Measurements from ENCODE around the gene C14orf93. TPM values are rescaled to one million over a fixed set of nuclear protein-coding genes. Genes with fewer than 3 reads are reported as not detected.

Gene C14orf93
- polyA plus RNA-seq, 1 donor from 2014 or later = 4.7 TPM

- Histone ChIP-seq H3K9ac (ENCODE audit: low read length) (no peak overlapping the region), H3F3A (ENCODE audit: insufficient read depth, low read length, poor library complexity, severe bottlenecking) (peaks cover 4% of the 10 kb centered on the region), H3K36me3 (ENCODE audit: insufficient read depth, low read length) (no peaks in the 10 kb centered on the region), H3K27me3 (ENCODE audit: insufficient read depth, low read depth, low read length) (no peaks in the 10 kb centered on the region), H3K27ac (ENCODE audit: low read length) (no peak overlapping the region), H2AFZ (ENCODE audit: low read depth, low read length) (no peak overlapping the region), H3K9me2 (ENCODE audit: insufficient read depth, low read length) (no peaks in the 10 kb centered on the region), H3K4me3 (ENCODE audit: low read length) (no peak overlapping the region), H3K79me2 (replicated peaks; ENCODE audit: insufficient read depth, low read length) (no peaks in the 10 kb centered on the region), H4K20me1 (ENCODE audit: insufficient read depth) (no peaks in the 10 kb centered on the region), H3K9me3 (ENCODE audit: low read length) (no peaks in the 10 kb centered on the region), H3K4me2 (ENCODE audit: low read length) (no peak overlapping the region)
- no peak for TF ChIP-seq CTCF (IDR thresholded peaks at IDR 0.05; ENCODE audit: poor library complexity, severe bottlenecking)
Measured at GRCh38 chr14:23002592-23002991, 7.4 kb downstream of the C14orf93 start.

GRCh38 chr14:23000860-23001259 is 9.1 kb downstream of the C14orf93 start:
- H3K4me3 ChIP-seq (ENCODE audit: low read length) = no peak overlapping the region
- TF ChIP-seq MXI1 (conservative IDR thresholded peaks at IDR 0.05; ENCODE audit: poor library complexity, severe bottlenecking) = no peak
- TF ChIP-seq EZH2 (IDR thresholded peaks at IDR 0.05; ENCODE audit: borderline replicate concordance, insufficient read depth, low read length, poor library complexity, severe bottlenecking) = no peak
- TF ChIP-seq RAD21 (conservative IDR thresholded peaks at IDR 0.05) = no peak
- no peak for TF ChIP-seq POLR2AphosphoS5 (IDR thresholded peaks at IDR 0.05)
- TF ChIP-seq SMC3 (conservative IDR thresholded peaks at IDR 0.05; ENCODE audit: poor library complexity) = no peak
- TF ChIP-seq EP300 (conservative IDR thresholded peaks at IDR 0.05; ENCODE audit: poor library complexity, severe bottlenecking) = no peak
- no peak for TF ChIP-seq REST (IDR thresholded peaks at IDR 0.05; ENCODE audit: borderline replicate concordance)
- H3K27me3 ChIP-seq (ENCODE audit: insufficient read depth, low read depth, low read length) = no peaks in the 10 kb centered on the region
- H3K9me2 ChIP-seq (ENCODE audit: insufficient read depth, low read length) = no peaks in the 10 kb centered on the region
- no peaks in the 10 kb centered on the region for H3K36me3 ChIP-seq (ENCODE audit: insufficient read depth, low read length)
- H3K79me2 ChIP-seq (replicated peaks; ENCODE audit: insufficient read depth, low read length) = no peaks in the 10 kb centered on the region
- H4K20me1 ChIP-seq (ENCODE audit: insufficient read depth) = no peaks in the 10 kb centered on the region
- no peaks in the 10 kb centered on the region for H3F3A ChIP-seq (ENCODE audit: insufficient read depth, low read length, poor library complexity, severe bottlenecking)
- H3K4me2 ChIP-seq (ENCODE audit: low read length) = no peak overlapping the region
- H3K27ac ChIP-seq (ENCODE audit: low read length) = no peak overlapping the region
- H2AFZ ChIP-seq (ENCODE audit: low read depth, low read length) = no peak overlapping the region
- H3K9ac ChIP-seq (ENCODE audit: low read length) = no peak overlapping the region
- no peaks in the 10 kb centered on the region for H3K9me3 ChIP-seq (ENCODE audit: low read length)

- Histone ChIP-seq H2AFZ (ENCODE audit: low read depth, low read length) (no peak overlapping the region), H3K27me3 (ENCODE audit: insufficient read depth, low read depth, low read length) (no peaks in the 10 kb centered on the region), H3K36me3 (ENCODE audit: insufficient read depth, low read length) (no peaks in the 10 kb centered on the region), H3K79me2 (replicated peaks; ENCODE audit: insufficient read depth, low read length) (no peaks in the 10 kb centered on the region), H3K4me3 (ENCODE audit: low read length) (no peak overlapping the region), H3K9ac (ENCODE audit: low read length) (no peak overlapping the region), H3K9me3 (ENCODE audit: low read length) (no peaks in the 10 kb centered on the region), H3K9me2 (ENCODE audit: insufficient read depth, low read length) (no peaks in the 10 kb centered on the region), H3K4me2 (ENCODE audit: low read length) (no peak overlapping the region), H3K27ac (ENCODE audit: low read length) (no peak overlapping the region), H4K20me1 (ENCODE audit: insufficient read depth) (no peaks in the 10 kb centered on the region), H3F3A (ENCODE audit: insufficient read depth, low read length, poor library complexity, severe bottlenecking) (no peaks in the 10 kb centered on the region)
- TF ChIP-seq REST (IDR thresholded peaks at IDR 0.05; ENCODE audit: borderline replicate concordance) (no peak), EZH2 (IDR thresholded peaks at IDR 0.05; ENCODE audit: borderline replicate concordance, insufficient read depth, low read length, poor library complexity, severe bottlenecking) (no peak), EP300 (conservative IDR thresholded peaks at IDR 0.05; ENCODE audit: poor library complexity, severe bottlenecking) (no peak), RAD21 (conservative IDR thresholded peaks at IDR 0.05) (no peak), POLR2AphosphoS5 (IDR thresholded peaks at IDR 0.05) (no peak), MXI1 (conservative IDR thresholded peaks at IDR 0.05; ENCODE audit: poor library complexity, severe bottlenecking) (no peak)
Measured at GRCh38 chr14:22998329-22999012, 11.5 kb downstream of the C14orf93 start.

All from neural cell (in vitro differentiated cells).